HepG2 (cell line): ENCODE measurements around the gene PPOX. TPM values are rescaled to one million over a fixed set of nuclear protein-coding genes. Genes with fewer than 3 reads are reported as not detected.
A peak's percentile ranks its signal among the peaks of the same experiment; 100 is the strongest.

ENCODE experiments used
- ATF7-NPFF ChIP-seq: sonication (generic); formaldehyde crosslinking; IDR thresholded peaks from 2 replicates; pipeline ENCODE4 v1.8.1; 2023; ENCODE audit warnings: mild to moderate bottlenecking, low read depth, missing genetic modification reagents, moderate library complexity
- DNMT3B ChIP-seq: conservative IDR thresholded peaks from 2 replicates; pipeline ENCODE4 v1.6.1; 2016; ENCODE audit warnings: missing biosample characterization, control low read depth
- GPN1 ChIP-seq: sonication (generic); formaldehyde crosslinking; IDR thresholded peaks from 2 replicates; pipeline ENCODE4 v1.5.1; 2020; ENCODE audit warnings: missing genetic modification reagents, borderline replicate concordance
- HES4 ChIP-seq: sonication (generic); formaldehyde crosslinking; IDR thresholded peaks from 2 replicates; pipeline ENCODE4 v1.9.0; 2021; ENCODE audit warnings: mild to moderate bottlenecking, missing genetic modification reagents, borderline replicate concordance
- NR2F6 ChIP-seq, 2 experiments: IDR thresholded peaks; 2 replicates each; pipeline ENCODE4 v1.6.1; 2016; ENCODE audit warnings: antibody characterized with exemption in 1 of 2, mild to moderate bottlenecking in 1 of 2
- POLR2AphosphoS5 ChIP-seq: IDR thresholded peaks from 2 replicates; pipeline ENCODE4 v1.6.1; 2012; ENCODE audit warnings: low read depth, low read length
- SETDB1 ChIP-seq: sonication (generic); formaldehyde crosslinking; IDR thresholded peaks from 2 replicates; pipeline ENCODE4 v1.5.1; 2020; ENCODE audit warnings: missing genetic modification reagents, mild to moderate bottlenecking, borderline replicate concordance
- SRSF4 ChIP-seq: fragments of 200-400 bp; formaldehyde crosslinking; IDR thresholded peaks from one replicate; pipeline ENCODE4 v1.6.1; 2018; ENCODE audit warnings: mild to moderate bottlenecking, low read depth, low read length, moderate library complexity; ENCODE audit not compliant: poor library complexity, severe bottlenecking
- TBP ChIP-seq: sonication (generic); formaldehyde crosslinking; IDR thresholded peaks from 2 replicates; pipeline ENCODE4 v1.5.0; 2020; ENCODE audit warnings: missing genetic modification reagents
- ZNF101 ChIP-seq: sonication (generic); formaldehyde crosslinking; IDR thresholded peaks from 2 replicates; pipeline ENCODE4 v1.4.0; 2020; ENCODE audit warnings: mild to moderate bottlenecking, low read depth, missing genetic modification reagents, borderline replicate concordance
- ZNF34 ChIP-seq: sonication (generic); formaldehyde crosslinking; IDR thresholded peaks from 2 replicates; pipeline ENCODE4 v1.4.0; 2020; ENCODE audit warnings: mild to moderate bottlenecking, missing genetic modification reagents, borderline replicate concordance
- ZNF564 ChIP-seq: sonication (generic); formaldehyde crosslinking; IDR thresholded peaks from 2 replicates; pipeline ENCODE4 v1.8.1; 2023; ENCODE audit warnings: mild to moderate bottlenecking, missing genetic modification reagents
- ZNF607 ChIP-seq: sonication (generic); formaldehyde crosslinking; IDR thresholded peaks from 2 replicates; pipeline ENCODE4 v1.5.1; 2020; ENCODE audit warnings: missing genetic modification reagents, mild to moderate bottlenecking, borderline replicate concordance
- ZNF709 ChIP-seq: sonication (generic); formaldehyde crosslinking; IDR thresholded peaks from 2 replicates; pipeline ENCODE4 v1.5.0; 2020; ENCODE audit warnings: mild to moderate bottlenecking, missing genetic modification reagents
- ZSCAN29 ChIP-seq: sonication (generic); formaldehyde crosslinking; conservative IDR thresholded peaks from 2 replicates; pipeline ENCODE4 v1.4.0; 2020; ENCODE audit warnings: mild to moderate bottlenecking, missing genetic modification reagents
- polyA plus RNA-seq, 8 experiments: library from polyadenylated mRNA; depleted of rRNA in 3 of 8; stranded (reverse) in 7 of 8; unstranded in 1 of 8; fragments of >200 nt; fragmentation: Illumina TruSeq in 4 of 8; extraction: Trizol in 4 of 8; gene quantifications; 2 replicates each; pipeline versions ENCODE4 v1.2.1 to v1.2.3, GENCODE V29; 2011 to 2016; ENCODE audit warnings: low read depth in 4 of 8, missing spikeins in 1 of 8, mixed read lengths in 1 of 8; ENCODE audit not compliant: insufficient read depth in 1 of 8
- total RNA-seq, 5 experiments: library from RNA; depleted of rRNA; stranded (reverse); fragments of >200 nt; fragmentation: Illumina TruSeq; extraction: Trizol; gene quantifications; 2 replicates each; pipeline ENCODE4 v1.2.3, GENCODE V29; 2016; ENCODE audit warnings: low read depth in 1 of 5
- TF ChIP-seq, protein P1 (sequence below): sonication (generic); formaldehyde crosslinking; conservative IDR thresholded peaks from 2 replicates; pipeline ENCODE4 v1.4.0; 2020; ENCODE audit warnings: missing genetic modification reagents
- TF ChIP-seq, protein P2 (sequence below): sonication (generic); formaldehyde crosslinking; IDR thresholded peaks from 2 replicates; pipeline ENCODE4 v1.8.1; 2023; ENCODE audit warnings: mild to moderate bottlenecking, missing genetic modification reagents, borderline replicate concordance
- TF ChIP-seq, protein P3 (sequence below): sonication (generic); formaldehyde crosslinking; IDR thresholded peaks from 2 replicates; pipeline ENCODE4 v1.4.0; 2020; ENCODE audit warnings: mild to moderate bottlenecking, missing genetic modification reagents, borderline replicate concordance
- TF ChIP-seq, protein P4 (sequence below): conservative IDR thresholded peaks from 2 replicates; pipeline ENCODE4 v1.6.1; 2018; ENCODE audit warnings: missing genetic modification reagents
- TF ChIP-seq, protein P5 (sequence below): IDR thresholded peaks from 2 replicates; pipeline ENCODE4 v1.6.1; 2016

Gene PPOX
- total and polyA plus RNA-seq, 2 of the 13 experiments (the other 11 are each of a cell fraction or from before 2014, with no cell fraction given) = 15.5 to 27.7 TPM

DNA sequence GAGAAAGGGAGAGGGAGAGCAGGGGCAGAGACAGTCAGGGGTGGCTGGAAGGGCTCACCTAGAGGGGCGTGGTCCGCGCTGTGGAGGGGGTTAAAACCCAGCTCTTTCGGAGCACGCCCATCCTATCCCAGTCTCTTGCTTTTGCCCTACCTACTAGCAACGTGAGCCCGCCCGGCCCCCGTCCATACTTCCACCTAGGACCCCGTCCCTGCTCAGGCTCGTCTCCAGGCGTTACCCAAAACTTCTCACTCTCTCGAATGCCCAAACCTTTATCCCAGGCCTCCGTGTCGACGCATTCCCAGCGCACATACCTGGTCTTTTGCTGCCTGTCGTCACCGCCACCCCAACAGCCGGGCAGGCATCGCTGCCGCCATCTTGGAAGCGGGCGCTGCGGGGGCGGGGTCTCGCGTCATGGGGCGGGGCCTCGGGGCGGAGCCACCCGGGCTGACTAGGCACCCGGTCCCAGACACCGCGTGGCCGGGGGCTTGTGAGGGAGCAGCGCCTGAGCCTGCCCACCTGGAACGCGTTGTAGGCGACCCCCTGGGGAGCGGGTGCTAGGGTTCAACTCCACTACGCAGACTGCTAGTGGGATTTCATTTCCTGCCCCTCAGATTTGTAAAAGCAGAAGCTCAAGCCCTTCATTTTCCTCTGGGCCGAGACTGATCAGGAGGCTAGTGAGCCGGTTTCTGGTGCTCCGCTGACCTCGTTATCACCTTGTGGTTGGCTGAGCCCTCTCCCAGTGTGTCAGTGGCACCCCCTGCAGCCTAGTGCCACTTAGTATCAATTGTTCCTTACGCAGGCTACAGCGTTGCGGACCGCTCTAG is 11.1 kb downstream of the PPOX start, which contains the start of gene B4GALT3 (continued):
- TF ChIP-seq HES4 (CRISPR knock-in tag) (peak; percentile 70; the same call in 1 of the 2 replicates), ZSCAN29 (CRISPR knock-in tag) (peak; percentile 96), ATF7-NPFF (peak; percentile 36; the same call in 1 of the 2 replicates), NR2F6 (IDR thresholded peaks at IDR 0.05) (no peak; the same call in none of the 2 replicates), NR2F6 (CRISPR knock-in tag; IDR thresholded peaks at IDR 0.05) (peak; percentile 71), ZNF564 (CRISPR knock-in tag) (peak; percentile 42; the same call in 1 of the 2 replicates), SETDB1 (CRISPR knock-in tag) (no peak), ZNF101 (CRISPR knock-in tag) (0 out of 2 replicates have a peak, but pooled peaks have one; percentile 32), POLR2AphosphoS5 (peak; percentile 98), GPN1 (CRISPR knock-in tag) (no peak), DNMT3B (CRISPR knock-in tag) (peak; percentile 57; the same call in 1 of the 2 replicates), SRSF4 (no peak), TBP (CRISPR knock-in tag) (no peak), ZNF34 (CRISPR knock-in tag) (peak; percentile 95), ZNF709 (CRISPR knock-in tag) (peak; percentile 83), ZNF607 (CRISPR knock-in tag) (peak; percentile 43; the same call in 1 of the 2 replicates)
- TF ChIP-seq, protein P1, sequence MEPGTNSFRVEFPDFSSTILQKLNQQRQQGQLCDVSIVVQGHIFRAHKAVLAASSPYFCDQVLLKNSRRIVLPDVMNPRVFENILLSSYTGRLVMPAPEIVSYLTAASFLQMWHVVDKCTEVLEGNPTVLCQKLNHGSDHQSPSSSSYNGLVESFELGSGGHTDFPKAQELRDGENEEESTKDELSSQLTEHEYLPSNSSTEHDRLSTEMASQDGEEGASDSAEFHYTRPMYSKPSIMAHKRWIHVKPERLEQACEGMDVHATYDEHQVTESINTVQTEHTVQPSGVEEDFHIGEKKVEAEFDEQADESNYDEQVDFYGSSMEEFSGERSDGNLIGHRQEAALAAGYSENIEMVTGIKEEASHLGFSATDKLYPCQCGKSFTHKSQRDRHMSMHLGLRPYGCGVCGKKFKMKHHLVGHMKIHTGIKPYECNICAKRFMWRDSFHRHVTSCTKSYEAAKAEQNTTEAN = 0 out of 2 replicates have a peak, but pooled peaks have one; percentile 45
- TF ChIP-seq, protein P2, sequence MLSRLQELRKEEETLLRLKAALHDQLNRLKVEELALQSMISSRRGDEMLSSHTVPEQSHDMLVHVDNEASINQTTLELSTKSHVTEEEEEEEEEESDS = no peak
- TF ChIP-seq, protein P3, sequence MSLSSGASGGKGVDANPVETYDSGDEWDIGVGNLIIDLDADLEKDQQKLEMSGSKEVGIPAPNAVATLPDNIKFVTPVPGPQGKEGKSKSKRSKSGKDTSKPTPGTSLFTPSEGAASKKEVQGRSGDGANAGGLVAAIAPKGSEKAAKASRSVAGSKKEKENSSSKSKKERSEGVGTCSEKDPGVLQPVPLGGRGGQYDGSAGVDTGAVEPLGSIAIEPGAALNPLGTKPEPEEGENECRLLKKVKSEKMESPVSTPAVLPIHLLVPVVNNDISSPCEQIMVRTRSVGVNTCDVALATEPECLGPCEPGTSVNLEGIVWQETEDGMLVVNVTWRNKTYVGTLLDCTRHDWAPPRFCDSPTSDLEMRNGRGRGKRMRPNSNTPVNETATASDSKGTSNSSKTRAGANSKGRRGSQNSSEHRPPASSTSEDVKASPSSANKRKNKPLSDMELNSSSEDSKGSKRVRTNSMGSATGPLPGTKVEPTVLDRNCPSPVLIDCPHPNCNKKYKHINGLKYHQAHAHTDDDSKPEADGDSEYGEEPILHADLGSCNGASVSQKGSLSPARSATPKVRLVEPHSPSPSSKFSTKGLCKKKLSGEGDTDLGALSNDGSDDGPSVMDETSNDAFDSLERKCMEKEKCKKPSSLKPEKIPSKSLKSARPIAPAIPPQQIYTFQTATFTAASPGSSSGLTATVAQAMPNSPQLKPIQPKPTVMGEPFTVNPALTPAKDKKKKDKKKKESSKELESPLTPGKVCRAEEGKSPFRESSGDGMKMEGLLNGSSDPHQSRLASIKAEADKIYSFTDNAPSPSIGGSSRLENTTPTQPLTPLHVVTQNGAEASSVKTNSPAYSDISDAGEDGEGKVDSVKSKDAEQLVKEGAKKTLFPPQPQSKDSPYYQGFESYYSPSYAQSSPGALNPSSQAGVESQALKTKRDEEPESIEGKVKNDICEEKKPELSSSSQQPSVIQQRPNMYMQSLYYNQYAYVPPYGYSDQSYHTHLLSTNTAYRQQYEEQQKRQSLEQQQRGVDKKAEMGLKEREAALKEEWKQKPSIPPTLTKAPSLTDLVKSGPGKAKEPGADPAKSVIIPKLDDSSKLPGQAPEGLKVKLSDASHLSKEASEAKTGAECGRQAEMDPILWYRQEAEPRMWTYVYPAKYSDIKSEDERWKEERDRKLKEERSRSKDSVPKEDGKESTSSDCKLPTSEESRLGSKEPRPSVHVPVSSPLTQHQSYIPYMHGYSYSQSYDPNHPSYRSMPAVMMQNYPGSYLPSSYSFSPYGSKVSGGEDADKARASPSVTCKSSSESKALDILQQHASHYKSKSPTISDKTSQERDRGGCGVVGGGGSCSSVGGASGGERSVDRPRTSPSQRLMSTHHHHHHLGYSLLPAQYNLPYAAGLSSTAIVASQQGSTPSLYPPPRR (CRISPR knock-in tag) = peak; percentile 42; the same call in 1 of the 2 replicates
- TF ChIP-seq, protein P4, sequence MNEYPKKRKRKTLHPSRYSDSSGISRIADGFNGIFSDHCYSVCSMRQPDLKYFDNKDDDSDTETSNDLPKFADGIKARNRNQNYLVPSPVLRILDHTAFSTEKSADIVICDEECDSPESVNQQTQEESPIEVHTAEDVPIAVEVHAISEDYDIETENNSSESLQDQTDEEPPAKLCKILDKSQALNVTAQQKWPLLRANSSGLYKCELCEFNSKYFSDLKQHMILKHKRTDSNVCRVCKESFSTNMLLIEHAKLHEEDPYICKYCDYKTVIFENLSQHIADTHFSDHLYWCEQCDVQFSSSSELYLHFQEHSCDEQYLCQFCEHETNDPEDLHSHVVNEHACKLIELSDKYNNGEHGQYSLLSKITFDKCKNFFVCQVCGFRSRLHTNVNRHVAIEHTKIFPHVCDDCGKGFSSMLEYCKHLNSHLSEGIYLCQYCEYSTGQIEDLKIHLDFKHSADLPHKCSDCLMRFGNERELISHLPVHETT (CRISPR knock-in tag) = no peak
- TF ChIP-seq, protein P5, sequence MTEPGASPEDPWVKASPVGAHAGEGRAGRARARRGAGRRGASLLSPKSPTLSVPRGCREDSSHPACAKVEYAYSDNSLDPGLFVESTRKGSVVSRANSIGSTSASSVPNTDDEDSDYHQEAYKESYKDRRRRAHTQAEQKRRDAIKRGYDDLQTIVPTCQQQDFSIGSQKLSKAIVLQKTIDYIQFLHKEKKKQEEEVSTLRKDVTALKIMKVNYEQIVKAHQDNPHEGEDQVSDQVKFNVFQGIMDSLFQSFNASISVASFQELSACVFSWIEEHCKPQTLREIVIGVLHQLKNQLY = peak; percentile 38; the same call in 1 of the 2 replicates
